ENCODE measurements around the gene LIMS2.

Gene LIMS2

DNA sequence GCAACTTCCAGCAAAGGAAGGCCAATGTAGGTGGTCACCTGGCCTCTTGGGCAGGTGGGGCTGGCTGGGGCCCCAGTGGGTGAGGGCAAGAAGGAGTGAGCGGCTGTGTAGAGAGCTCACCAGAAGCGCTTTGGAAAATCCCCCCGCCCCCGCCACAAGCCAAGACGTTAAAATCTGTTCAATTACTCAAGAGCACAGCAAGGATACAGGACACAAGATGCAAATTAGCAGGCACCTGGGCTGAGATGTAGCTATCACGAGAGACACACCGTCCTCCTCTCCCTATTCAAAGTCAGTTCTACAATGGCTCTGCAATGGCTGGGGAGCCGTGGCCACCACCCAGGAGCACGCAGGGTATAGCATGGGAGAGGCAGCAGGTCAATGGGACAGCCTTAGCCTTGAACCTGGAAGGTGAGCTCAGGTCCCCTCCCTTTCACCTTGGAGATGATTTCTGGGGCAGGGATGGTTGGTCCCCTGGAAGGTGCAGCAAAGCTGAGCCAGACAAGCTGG, 67.9 kb downstream of the LIMS2 start:
- no peak for DNase-seq (ENCODE audit: low read depth)
- no peak overlapping the region for H3K9ac ChIP-seq (ENCODE audit: low read length)
- H3K9me3 ChIP-seq (ENCODE audit: control insufficient read depth, low read length): peaks cover 27% of the 10 kb centered on the region
- H3K27me3 ChIP-seq (replicated peaks; ENCODE audit: control insufficient read depth, insufficient read depth, low read length): peaks cover 13% of the 10 kb centered on the region
- H3K36me3 ChIP-seq (ENCODE audit: control insufficient read depth, insufficient read depth, low read length, severe bottlenecking): no peaks in the 10 kb centered on the region
- no peaks in the 10 kb centered on the region for H3K4me1 ChIP-seq (ENCODE audit: control insufficient read depth, insufficient read depth, low read length)
- no peak overlapping the region for H3K4me3 ChIP-seq (ENCODE audit: low read length)

- H3K9ac ChIP-seq (ENCODE audit: low read length): no peak overlapping the region
Measured at GRCh38 chr2:127606625-127607398, 68.5 kb downstream of the LIMS2 start.

DNA sequence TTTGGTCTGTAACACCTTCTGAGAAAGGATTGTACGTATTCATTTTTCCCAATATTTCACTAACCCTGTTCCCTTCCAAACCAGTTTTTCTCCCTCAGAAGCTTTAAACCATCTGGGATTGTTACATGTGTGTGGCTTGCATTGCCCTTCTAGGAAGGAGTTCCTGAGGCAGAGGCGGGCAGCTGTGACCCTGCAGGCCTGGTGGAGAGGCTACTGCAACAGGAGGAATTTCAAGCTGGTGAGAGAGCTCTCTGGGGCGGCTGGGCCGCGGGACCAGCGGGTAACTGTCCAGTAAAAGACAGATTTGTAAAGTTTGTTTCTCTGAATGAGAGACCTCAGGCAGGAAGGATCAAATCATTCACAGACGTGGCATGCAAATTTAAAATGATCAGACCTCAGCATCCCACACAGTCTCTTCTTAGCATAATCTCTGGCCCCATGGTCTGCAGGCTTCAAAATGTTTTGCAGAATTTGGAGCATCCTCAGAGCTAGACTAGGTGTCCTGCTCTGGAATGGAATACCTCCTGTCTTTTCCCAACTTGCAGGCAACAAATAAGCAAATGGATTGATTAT, 69.6 kb downstream of the LIMS2 start:
- H3K9ac ChIP-seq (ENCODE audit: low read length): no peak overlapping the region
- no peaks in the 10 kb centered on the region for H3K4me1 ChIP-seq (ENCODE audit: control insufficient read depth, insufficient read depth, low read length)
- DNase-seq (ENCODE audit: low read depth): no peak
- no peak overlapping the region for H3K4me3 ChIP-seq (ENCODE audit: low read length)
- peaks cover 38% of the 10 kb centered on the region for H3K9me3 ChIP-seq (ENCODE audit: control insufficient read depth, low read length)
- peaks cover 8% of the 10 kb centered on the region for H3K36me3 ChIP-seq (ENCODE audit: control insufficient read depth, insufficient read depth, low read length, severe bottlenecking)
- H3K27me3 ChIP-seq (replicated peaks; ENCODE audit: control insufficient read depth, insufficient read depth, low read length): peaks cover 13% of the 10 kb centered on the region

More at GRCh38 chr2:127606625-127607398, 68.5 kb downstream of the LIMS2 start:
- peaks cover 33% of the 10 kb centered on the region for H3K9me3 ChIP-seq (ENCODE audit: control insufficient read depth, low read length)
- H3K4me1 ChIP-seq (ENCODE audit: control insufficient read depth, insufficient read depth, low read length): no peaks in the 10 kb centered on the region
- no peak overlapping the region for H3K4me3 ChIP-seq (ENCODE audit: low read length)
- peaks cover 13% of the 10 kb centered on the region for H3K27me3 ChIP-seq (replicated peaks; ENCODE audit: control insufficient read depth, insufficient read depth, low read length)
- no peaks in the 10 kb centered on the region for H3K36me3 ChIP-seq (ENCODE audit: control insufficient read depth, insufficient read depth, low read length, severe bottlenecking)
- DNase-seq (ENCODE audit: low read depth): no peak

- no peaks in the 10 kb centered on the region for H3K4me1 ChIP-seq (ENCODE audit: control insufficient read depth, insufficient read depth, low read length)
- H3K4me3 ChIP-seq (ENCODE audit: low read length): no peak overlapping the region
- H3K9me3 ChIP-seq (ENCODE audit: control insufficient read depth, low read length): peaks cover 35% of the 10 kb centered on the region
- H3K9ac ChIP-seq (ENCODE audit: low read length): no peak overlapping the region
- H3K36me3 ChIP-seq (ENCODE audit: control insufficient read depth, insufficient read depth, low read length, severe bottlenecking): peaks cover 8% of the 10 kb centered on the region
- peaks cover 13% of the 10 kb centered on the region for H3K27me3 ChIP-seq (replicated peaks; ENCODE audit: control insufficient read depth, insufficient read depth, low read length)
- DNase-seq (ENCODE audit: low read depth): no peak
Measured at GRCh38 chr2:127604986-127605385, 70.3 kb downstream of the LIMS2 start.

- Histone ChIP-seq H3K36me3 (ENCODE audit: control insufficient read depth, insufficient read depth, low read length, severe bottlenecking) (peaks cover 8% of the 10 kb centered on the region), H3K27me3 (replicated peaks; ENCODE audit: control insufficient read depth, insufficient read depth, low read length) (no peaks in the 10 kb centered on the region), H3K4me1 (ENCODE audit: control insufficient read depth, insufficient read depth, low read length) (no peaks in the 10 kb centered on the region), H3K4me3 (ENCODE audit: low read length) (no peak overlapping the region), H3K9ac (ENCODE audit: low read length) (no peak overlapping the region), H3K9me3 (ENCODE audit: control insufficient read depth, low read length) (peaks cover 46% of the 10 kb centered on the region)
- no peak for DNase-seq (ENCODE audit: low read depth)
Measured at GRCh38 chr2:127599211-127599610, 76.1 kb downstream of the LIMS2 start.

- Histone ChIP-seq H3K4me3 (ENCODE audit: low read length) (no peak overlapping the region), H3K27me3 (replicated peaks; ENCODE audit: control insufficient read depth, insufficient read depth, low read length) (no peaks in the 10 kb centered on the region), H3K4me1 (ENCODE audit: control insufficient read depth, insufficient read depth, low read length) (no peaks in the 10 kb centered on the region), H3K9me3 (ENCODE audit: control insufficient read depth, low read length) (peaks cover 43% of the 10 kb centered on the region), H3K36me3 (ENCODE audit: control insufficient read depth, insufficient read depth, low read length, severe bottlenecking) (peaks cover 8% of the 10 kb centered on the region), H3K9ac (ENCODE audit: low read length) (no peak overlapping the region)
- DNase-seq (ENCODE audit: low read depth): no peak
Measured at GRCh38 chr2:127598711-127599110, 76.6 kb downstream of the LIMS2 start.

DNA sequence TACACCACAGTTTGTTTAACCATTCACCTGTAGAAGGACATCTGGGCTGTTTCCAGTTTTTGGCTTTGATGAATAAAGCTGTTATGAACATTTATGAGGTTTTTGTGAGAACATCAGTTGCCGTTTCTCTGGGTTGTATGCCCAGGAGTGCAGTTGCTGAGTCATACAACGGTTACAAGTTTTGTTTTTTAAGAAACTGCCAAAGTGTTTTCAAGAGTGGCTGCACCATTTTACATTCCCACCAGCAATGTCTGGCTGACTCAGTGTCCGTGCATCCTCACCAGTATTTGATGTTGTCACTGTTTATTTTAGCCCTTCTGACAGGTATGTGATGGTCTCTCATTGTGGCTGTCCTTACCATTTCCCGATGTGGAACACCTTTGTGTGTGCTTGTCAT, 77.3 kb downstream of the LIMS2 start:
- Histone ChIP-seq H3K36me3 (ENCODE audit: control insufficient read depth, insufficient read depth, low read length, severe bottlenecking) (peaks cover 8% of the 10 kb centered on the region), H3K27me3 (replicated peaks; ENCODE audit: control insufficient read depth, insufficient read depth, low read length) (no peaks in the 10 kb centered on the region), H3K4me3 (ENCODE audit: low read length) (no peak overlapping the region), H3K4me1 (ENCODE audit: control insufficient read depth, insufficient read depth, low read length) (no peaks in the 10 kb centered on the region), H3K9me3 (ENCODE audit: control insufficient read depth, low read length) (peaks cover 36% of the 10 kb centered on the region), H3K9ac (ENCODE audit: low read length) (no peak overlapping the region)
- DNase-seq (ENCODE audit: low read depth): no peak

GRCh38 chr2:127597046-127597983, 78.0 kb downstream of the LIMS2 start:
- H3K27me3 ChIP-seq (replicated peaks; ENCODE audit: control insufficient read depth, insufficient read depth, low read length): no peaks in the 10 kb centered on the region
- peaks cover 8% of the 10 kb centered on the region for H3K36me3 ChIP-seq (ENCODE audit: control insufficient read depth, insufficient read depth, low read length, severe bottlenecking)
- peaks cover 29% of the 10 kb centered on the region for H3K9me3 ChIP-seq (ENCODE audit: control insufficient read depth, low read length)
- no peak overlapping the region for H3K9ac ChIP-seq (ENCODE audit: low read length)
- no peak overlapping the region for H3K4me3 ChIP-seq (ENCODE audit: low read length)
- H3K4me1 ChIP-seq (ENCODE audit: control insufficient read depth, insufficient read depth, low read length): no peaks in the 10 kb centered on the region
- no peak for DNase-seq (ENCODE audit: low read depth)

DNA sequence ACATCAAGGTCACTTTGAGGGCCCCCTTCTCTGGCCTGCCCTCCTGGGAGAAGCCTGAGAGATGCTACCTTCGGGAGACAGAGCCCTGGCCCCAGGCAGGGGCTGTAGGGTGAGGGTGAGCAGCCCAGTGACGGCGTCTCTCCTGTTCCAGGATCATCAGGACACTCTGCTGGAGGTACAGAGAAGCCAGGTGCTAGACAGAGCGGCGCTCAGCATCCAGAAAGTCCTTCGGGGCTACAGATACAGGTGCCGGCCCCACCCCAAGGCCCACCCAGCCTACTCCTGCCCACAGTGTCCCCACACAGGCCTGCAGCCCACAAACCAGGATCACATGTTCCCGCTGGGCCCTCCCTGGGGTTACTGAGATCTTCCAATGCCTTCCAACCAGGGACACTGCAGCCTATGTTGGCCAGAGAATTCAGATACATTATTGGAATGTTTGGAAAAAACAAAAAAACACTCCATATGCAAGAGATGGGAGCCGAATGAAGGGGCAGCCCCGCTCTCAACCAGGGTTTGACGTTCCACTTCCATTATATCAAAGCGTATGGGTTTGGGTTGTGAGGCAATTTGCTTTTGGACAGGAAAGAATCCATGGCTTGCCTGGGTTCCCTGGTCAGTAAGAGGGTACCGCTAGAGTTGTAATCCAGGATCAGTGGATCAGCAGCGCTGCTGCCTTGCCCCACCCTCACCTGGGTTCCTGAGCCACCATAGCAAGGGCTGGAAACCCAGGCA, 78.9 kb downstream of the LIMS2 start:
- H3K9ac ChIP-seq (ENCODE audit: low read length): no peak overlapping the region
- peaks cover 20% of the 10 kb centered on the region for H3K9me3 ChIP-seq (ENCODE audit: control insufficient read depth, low read length)
- no peaks in the 10 kb centered on the region for H3K27me3 ChIP-seq (replicated peaks; ENCODE audit: control insufficient read depth, insufficient read depth, low read length)
- peaks cover 5% of the 10 kb centered on the region for H3K36me3 ChIP-seq (ENCODE audit: control insufficient read depth, insufficient read depth, low read length, severe bottlenecking)
- H3K4me1 ChIP-seq (ENCODE audit: control insufficient read depth, insufficient read depth, low read length): no peaks in the 10 kb centered on the region
- DNase-seq (ENCODE audit: low read depth): no peak
- no peak overlapping the region for H3K4me3 ChIP-seq (ENCODE audit: low read length)

- no peak for DNase-seq (ENCODE audit: low read depth)
- no peaks in the 10 kb centered on the region for H3K4me1 ChIP-seq (ENCODE audit: control insufficient read depth, insufficient read depth, low read length)
- peaks cover 10% of the 10 kb centered on the region for H3K9me3 ChIP-seq (ENCODE audit: control insufficient read depth, low read length)
- H3K27me3 ChIP-seq (replicated peaks; ENCODE audit: control insufficient read depth, insufficient read depth, low read length): no peaks in the 10 kb centered on the region
- H3K4me3 ChIP-seq (ENCODE audit: low read length): no peak overlapping the region
- H3K36me3 ChIP-seq (ENCODE audit: control insufficient read depth, insufficient read depth, low read length, severe bottlenecking): no peaks in the 10 kb centered on the region
- H3K9ac ChIP-seq (ENCODE audit: low read length): no peak overlapping the region
Measured at GRCh38 chr2:127594116-127594591, 81.2 kb downstream of the LIMS2 start.

Measured in adipocyte (in vitro differentiated cells).